HG03571 (cell line): ENCODE measurements around the gene RASD1.
"Not testable (repeated sequence)": the region's sequence is repeated elsewhere in the genome, so short reads cannot be mapped to it uniquely, and the experiment has no call there.

ENCODE experiments used
- ATAC-seq: cut with Tn5 transposase; IDR thresholded peaks from one replicate; pipeline ENCODE4 v1.9.1; 2021; ENCODE audit not compliant: unreplicated experiment

Gene RASD1

GRCh38 chr17:17479209-17479608, 17.0 kb downstream of the RASD1 start:
- no peak for ATAC-seq

GRCh38 chr17:17476865-17477467, 19.2 kb downstream of the RASD1 start, which contains the start of gene MED9:
Gene MED9, plus strand, starts transcription at chr17:17477000. Its CDS starts 42 bp downstream, at chr17:17477042.
- ATAC-seq = no peak

DNA sequence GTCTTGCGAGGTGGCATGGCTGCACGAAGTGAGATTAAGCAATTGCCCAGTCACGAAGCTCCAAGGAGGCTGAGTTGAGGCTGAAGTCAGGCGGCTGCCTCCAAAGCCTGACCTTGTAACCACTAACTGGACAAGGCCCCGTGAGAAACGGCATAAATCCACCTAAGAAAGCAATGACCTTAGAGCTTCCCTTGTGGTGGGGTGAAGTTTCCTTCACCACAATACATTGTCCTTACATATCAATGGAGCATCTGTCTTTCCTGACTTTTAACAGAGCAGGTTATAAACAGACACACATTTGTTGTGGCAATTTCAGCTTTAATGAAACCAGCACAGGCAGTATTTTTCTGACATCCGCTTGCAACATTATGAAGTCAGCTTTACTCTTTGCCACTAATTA, 21.9 kb downstream of the RASD1 start:
- ATAC-seq = no peak

GRCh38 chr17:17472333-17472920, 23.8 kb downstream of the RASD1 start:
- ATAC-seq = no peak

- ATAC-seq = no peak
These were observed 26.2 kb downstream of the RASD1 start for GRCh38 chr17:17469996-17470395.

- no peak for ATAC-seq
These were observed 26.8 kb downstream of the RASD1 start for GRCh38 chr17:17469358-17469757.

DNA sequence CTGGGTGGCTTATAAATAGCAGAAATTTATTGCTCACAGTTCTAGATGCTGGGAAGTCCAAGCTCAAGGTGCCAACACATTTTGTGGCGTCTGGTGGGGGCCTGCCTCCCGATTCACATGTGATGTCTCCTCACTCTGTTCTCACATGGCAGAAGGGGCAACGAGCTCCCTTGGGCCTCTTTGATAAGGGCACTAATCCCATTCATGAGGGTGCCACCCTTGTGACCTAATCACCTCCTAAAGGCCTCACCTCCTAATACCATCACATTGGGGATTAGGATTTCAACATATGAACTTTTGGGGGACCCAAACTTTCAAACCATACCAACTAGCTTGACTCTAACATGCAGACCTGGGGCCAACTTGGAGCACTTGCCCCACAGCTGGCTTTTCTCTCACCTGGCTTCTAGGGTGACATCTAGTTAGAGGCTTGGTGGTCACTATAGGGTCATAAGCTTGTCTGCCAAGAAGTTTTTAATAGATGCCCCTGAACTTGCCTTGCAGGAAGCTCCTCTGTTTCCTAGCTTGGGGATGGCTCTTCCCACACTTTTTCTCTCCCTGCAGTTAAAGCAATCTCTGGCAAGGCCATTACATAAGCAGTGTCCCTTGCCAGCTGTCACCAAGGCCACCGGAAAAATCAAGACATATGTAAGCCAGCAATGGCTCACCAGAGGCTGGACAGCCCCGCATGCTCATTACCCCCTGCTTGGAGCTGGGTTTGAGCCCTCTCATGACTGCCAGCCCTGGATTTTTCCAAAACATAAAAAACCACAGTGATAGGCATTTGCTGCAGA, 27.8 kb downstream of the RASD1 start:
- no peak for ATAC-seq

DNA sequence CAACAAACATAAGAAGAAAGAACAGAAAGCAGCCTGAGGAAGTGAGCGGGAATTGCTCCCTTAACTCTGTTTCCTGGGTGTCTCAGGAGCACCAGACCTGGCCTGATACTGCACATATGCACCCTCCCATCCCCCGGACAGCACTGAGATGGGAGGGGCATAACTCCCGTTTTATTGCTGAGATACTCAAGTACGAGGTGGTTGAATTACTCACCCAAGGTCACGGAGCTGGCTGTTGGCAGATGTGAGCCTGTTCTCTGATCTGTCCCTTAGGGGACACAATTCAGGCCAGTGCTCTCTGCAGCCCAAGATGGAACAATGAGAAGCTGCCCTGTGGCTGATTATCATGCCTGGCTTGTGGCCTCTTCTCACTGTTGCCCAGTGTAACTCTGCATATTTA, 28.5 kb downstream of the RASD1 start:
- ATAC-seq = no peak

- no peak for ATAC-seq
These were observed 29.2 kb downstream of the RASD1 start for GRCh38 chr17:17467016-17467415.

DNA sequence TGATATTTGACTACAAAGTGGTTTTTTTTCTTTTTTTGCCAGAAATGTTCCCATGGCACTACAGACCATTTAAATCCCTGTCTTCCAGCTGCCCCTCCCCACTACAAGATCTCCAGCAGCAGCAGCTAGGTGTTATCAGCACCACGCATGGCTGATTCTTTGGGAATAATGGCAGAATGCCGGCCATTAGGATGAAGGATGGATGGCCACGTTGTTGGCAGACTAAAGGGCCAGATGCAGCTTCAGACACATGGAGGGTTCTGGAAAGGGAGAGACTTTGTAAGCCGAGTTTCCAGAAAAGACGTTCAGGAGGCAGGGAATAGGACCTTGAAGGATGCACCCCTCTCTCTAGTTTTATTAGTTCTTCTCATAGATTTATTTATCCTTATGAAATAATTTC, 29.7 kb downstream of the RASD1 start:
- ATAC-seq = no peak

GRCh38 chr17:17465878-17466277, 30.3 kb downstream of the RASD1 start:
- not testable (repeated sequence) for ATAC-seq

DNA sequence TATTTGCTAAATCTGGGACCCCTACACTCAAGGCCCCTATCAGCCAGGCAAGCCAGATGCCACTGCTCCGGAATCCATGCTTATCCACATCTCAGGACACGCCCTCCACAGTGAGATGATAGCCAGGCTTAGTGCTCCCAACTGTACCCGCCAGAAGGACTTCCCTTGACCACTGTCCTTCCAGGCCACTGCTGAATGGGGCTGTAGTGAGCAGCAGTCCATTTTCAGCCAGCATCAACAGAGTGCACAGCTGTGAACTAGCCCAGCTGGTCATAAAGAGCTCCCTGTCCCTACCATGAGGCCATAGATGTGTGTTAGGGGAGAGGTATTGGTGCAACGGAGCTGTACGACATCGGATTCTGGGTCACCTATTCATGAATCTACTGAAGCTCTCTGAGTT, 32.4 kb downstream of the RASD1 start:
- no peak for ATAC-seq

DNA sequence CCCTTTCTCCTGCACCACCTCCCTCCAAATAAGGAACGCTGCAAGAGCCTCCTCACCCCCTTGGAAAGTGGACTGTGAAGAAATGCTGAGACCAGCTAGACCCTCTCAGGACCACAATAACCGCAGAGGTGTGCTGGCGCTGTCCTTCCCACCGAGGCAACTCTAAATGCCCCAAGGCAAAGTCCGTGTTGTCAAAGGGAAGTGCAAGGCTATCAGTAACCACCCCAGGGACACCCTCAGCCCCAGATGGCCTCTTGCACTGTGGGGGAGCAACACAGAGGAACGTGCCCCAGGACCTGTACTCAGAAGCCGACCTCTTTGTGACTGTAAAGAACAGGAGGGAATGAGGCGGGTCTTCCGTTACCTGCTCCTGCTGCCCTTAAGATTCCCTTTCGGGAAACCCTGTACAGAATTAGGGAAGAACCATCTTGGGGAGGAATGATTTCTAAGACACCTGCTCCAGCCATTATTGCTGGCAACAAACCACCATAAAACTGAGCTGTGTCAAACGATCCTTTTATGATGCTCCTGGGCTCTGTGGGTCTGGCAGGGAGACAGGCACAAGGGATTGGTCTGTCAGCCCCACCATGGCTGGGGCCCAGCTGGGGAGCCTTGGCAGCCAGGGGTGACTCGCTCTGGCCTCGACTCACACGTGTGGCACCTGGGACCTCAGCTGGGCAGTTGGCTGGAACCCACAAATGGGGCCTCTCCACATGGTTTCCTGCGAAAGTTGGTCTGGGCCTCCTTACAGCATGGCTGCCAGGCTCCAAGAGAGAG, 34.0 kb downstream of the RASD1 start:
- ATAC-seq = no peak

GRCh38 chr17:17460038-17460437, 36.2 kb downstream of the RASD1 start:
- no peak for ATAC-seq

GRCh38 chr17:17457680-17458079, 38.5 kb downstream of the RASD1 start:
- ATAC-seq = no peak

- no peak for ATAC-seq
These were observed 39.9 kb downstream of the RASD1 start for GRCh38 chr17:17456251-17456650.

- ATAC-seq = no peak
These were observed 41.0 kb downstream of the RASD1 start for GRCh38 chr17:17455173-17455572.

- not testable (repeated sequence) for ATAC-seq
These were observed 41.5 kb downstream of the RASD1 start for GRCh38 chr17:17454700-17455099.

DNA sequence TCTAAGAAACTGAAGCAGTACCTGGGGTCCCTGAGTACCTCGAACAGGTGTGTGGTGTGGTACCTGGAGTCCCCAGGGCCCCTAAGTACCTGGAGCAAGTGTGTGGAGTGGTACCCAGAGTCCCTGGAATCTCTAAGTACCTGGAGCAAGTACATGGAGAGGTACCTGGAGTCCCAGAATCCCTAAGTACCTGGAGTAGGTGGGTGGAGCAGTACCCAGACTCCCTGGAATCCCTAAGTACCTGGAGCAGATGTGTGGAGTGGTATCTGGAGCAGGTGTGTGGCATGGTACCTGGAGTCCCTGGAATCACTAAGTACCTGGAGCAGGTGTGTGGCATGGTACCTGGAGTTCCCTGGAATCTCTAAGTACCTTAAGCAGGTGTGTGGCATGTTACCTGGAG, 41.9 kb downstream of the RASD1 start:
- ATAC-seq = no peak

- ATAC-seq = no peak
These were observed 43.1 kb downstream of the RASD1 start for GRCh38 chr17:17453088-17453487.

GRCh38 chr17:17448723-17449122, 47.5 kb downstream of the RASD1 start:
- no peak for ATAC-seq
